ENCODE data around the gene MANBA. TPM values are rescaled to one million over a fixed set of nuclear protein-coding genes. Genes with fewer than 3 reads are reported as not detected.
A peak's percentile ranks its signal among the peaks of the same experiment; 100 is the strongest.

Gene MANBA
- total RNA-seq, 4 donors from 2014 or later: 27.1 to 37.8 (median 35.1) TPM

GRCh38 chr4:102781570-102781969 lies 20.8 kb upstream of the MANBA start:
- no peak for ATAC-seq (ENCODE audit: low FRiP score)
- no peak for DNase-seq (ENCODE audit: low spot score)
- TF ChIP-seq CTCF (IDR thresholded peaks at IDR 0.05): no peak

GRCh38 chr4:102780476-102781144 lies 19.8 kb upstream of the MANBA start:
- peak; percentile 59 for ATAC-seq (ENCODE audit: low FRiP score)
- DNase-seq (ENCODE audit: low spot score): no peak
- no peak for TF ChIP-seq CTCF (IDR thresholded peaks at IDR 0.05)

GRCh38 chr4:102779204-102779603 lies 18.4 kb upstream of the MANBA start:
- DNase-seq (ENCODE audit: low spot score) (no peak), ATAC-seq (ENCODE audit: low FRiP score) (no peak)
- TF ChIP-seq CTCF (IDR thresholded peaks at IDR 0.05): no peak

- no peak for DNase-seq (ENCODE audit: low spot score)
- ATAC-seq (ENCODE audit: low FRiP score): no peak
Observed at GRCh38 chr4:102778720-102779119, 18.0 kb upstream of the MANBA start.

GRCh38 chr4:102775805-102776204 lies 15.0 kb upstream of the MANBA start:
- ATAC-seq (ENCODE audit: low FRiP score) (no peak), DNase-seq (ENCODE audit: low spot score) (no peak)
- no peak for TF ChIP-seq CTCF (IDR thresholded peaks at IDR 0.05)

More at GRCh38 chr4:102778720-102779119, 18.0 kb upstream of the MANBA start:
- no peak for TF ChIP-seq CTCF (IDR thresholded peaks at IDR 0.05)

GRCh38 chr4:102774254-102774653 lies 13.5 kb upstream of the MANBA start:
- DNase-seq (ENCODE audit: low spot score): no peak
- no peak for TF ChIP-seq CTCF (IDR thresholded peaks at IDR 0.05)
- no peak for ATAC-seq (ENCODE audit: low FRiP score)

- TF ChIP-seq CTCF (IDR thresholded peaks at IDR 0.05): no peak
- DNase-seq (ENCODE audit: low spot score): no peak
- no peak for ATAC-seq (ENCODE audit: low FRiP score)
Observed at GRCh38 chr4:102772738-102773340, 12.1 kb upstream of the MANBA start.

Data from omental fat pad (tissue), 4 donors.